ENCODE results near the gene CARS2. TPM values are rescaled to one million over a fixed set of nuclear protein-coding genes. Genes with fewer than 3 reads are reported as not detected.

The CARS2 gene
- total and polyA plus RNA-seq, 2 experiments from 2014 or later = 39.0 to 53.5 TPM

DNA sequence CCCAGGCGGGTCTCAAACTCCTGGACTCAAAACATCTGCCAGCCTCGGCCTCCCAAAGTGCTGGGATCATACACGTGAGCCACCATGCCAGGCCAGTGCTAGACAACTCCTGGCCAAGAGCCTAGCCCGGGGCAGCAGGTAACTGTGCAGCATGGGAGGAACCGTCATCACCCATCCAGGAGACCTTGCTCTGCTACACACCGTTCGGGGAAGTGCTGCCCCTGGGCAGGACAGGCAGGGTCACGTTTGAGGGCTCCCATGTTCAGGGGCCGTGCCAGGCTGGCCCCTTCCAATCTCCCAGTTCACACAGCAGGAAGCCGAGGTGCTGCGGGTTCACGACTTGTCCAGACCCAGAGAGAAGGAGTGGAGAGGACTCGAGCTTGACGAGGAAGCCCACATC is 55.5 kb downstream of the CARS2 start:
- ATAC-seq = no peak
- no peaks in the 10 kb centered on the region for H3K9me2 ChIP-seq (ENCODE audit: insufficient read depth)
- H3K27ac Mint-ChIP-seq = no peak overlapping the region

More for the DNA sequence above, 55.5 kb downstream of the CARS2 start:
- H3K27ac ChIP-seq (ENCODE audit: low read depth) = no peak overlapping the region
- peaks cover 8% of the 10 kb centered on the region for H3K27me3 Mint-ChIP-seq (ENCODE audit: insufficient read depth, low read depth, poor library complexity)
- H3K9me3 Mint-ChIP-seq = no peaks in the 10 kb centered on the region
- no peak for TF ChIP-seq EZH2phosphoT487 (IDR thresholded peaks at IDR 0.05; ENCODE audit: unreplicated experiment)
- TF ChIP-seq, protein P1, sequence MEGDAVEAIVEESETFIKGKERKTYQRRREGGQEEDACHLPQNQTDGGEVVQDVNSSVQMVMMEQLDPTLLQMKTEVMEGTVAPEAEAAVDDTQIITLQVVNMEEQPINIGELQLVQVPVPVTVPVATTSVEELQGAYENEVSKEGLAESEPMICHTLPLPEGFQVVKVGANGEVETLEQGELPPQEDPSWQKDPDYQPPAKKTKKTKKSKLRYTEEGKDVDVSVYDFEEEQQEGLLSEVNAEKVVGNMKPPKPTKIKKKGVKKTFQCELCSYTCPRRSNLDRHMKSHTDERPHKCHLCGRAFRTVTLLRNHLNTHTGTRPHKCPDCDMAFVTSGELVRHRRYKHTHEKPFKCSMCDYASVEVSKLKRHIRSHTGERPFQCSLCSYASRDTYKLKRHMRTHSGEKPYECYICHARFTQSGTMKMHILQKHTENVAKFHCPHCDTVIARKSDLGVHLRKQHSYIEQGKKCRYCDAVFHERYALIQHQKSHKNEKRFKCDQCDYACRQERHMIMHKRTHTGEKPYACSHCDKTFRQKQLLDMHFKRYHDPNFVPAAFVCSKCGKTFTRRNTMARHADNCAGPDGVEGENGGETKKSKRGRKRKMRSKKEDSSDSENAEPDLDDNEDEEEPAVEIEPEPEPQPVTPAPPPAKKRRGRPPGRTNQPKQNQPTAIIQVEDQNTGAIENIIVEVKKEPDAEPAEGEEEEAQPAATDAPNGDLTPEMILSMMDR (conservative IDR thresholded peaks at IDR 0.05; ENCODE audit: low read depth in 2 of 2) = no peak
- TF ChIP-seq, protein P2, sequence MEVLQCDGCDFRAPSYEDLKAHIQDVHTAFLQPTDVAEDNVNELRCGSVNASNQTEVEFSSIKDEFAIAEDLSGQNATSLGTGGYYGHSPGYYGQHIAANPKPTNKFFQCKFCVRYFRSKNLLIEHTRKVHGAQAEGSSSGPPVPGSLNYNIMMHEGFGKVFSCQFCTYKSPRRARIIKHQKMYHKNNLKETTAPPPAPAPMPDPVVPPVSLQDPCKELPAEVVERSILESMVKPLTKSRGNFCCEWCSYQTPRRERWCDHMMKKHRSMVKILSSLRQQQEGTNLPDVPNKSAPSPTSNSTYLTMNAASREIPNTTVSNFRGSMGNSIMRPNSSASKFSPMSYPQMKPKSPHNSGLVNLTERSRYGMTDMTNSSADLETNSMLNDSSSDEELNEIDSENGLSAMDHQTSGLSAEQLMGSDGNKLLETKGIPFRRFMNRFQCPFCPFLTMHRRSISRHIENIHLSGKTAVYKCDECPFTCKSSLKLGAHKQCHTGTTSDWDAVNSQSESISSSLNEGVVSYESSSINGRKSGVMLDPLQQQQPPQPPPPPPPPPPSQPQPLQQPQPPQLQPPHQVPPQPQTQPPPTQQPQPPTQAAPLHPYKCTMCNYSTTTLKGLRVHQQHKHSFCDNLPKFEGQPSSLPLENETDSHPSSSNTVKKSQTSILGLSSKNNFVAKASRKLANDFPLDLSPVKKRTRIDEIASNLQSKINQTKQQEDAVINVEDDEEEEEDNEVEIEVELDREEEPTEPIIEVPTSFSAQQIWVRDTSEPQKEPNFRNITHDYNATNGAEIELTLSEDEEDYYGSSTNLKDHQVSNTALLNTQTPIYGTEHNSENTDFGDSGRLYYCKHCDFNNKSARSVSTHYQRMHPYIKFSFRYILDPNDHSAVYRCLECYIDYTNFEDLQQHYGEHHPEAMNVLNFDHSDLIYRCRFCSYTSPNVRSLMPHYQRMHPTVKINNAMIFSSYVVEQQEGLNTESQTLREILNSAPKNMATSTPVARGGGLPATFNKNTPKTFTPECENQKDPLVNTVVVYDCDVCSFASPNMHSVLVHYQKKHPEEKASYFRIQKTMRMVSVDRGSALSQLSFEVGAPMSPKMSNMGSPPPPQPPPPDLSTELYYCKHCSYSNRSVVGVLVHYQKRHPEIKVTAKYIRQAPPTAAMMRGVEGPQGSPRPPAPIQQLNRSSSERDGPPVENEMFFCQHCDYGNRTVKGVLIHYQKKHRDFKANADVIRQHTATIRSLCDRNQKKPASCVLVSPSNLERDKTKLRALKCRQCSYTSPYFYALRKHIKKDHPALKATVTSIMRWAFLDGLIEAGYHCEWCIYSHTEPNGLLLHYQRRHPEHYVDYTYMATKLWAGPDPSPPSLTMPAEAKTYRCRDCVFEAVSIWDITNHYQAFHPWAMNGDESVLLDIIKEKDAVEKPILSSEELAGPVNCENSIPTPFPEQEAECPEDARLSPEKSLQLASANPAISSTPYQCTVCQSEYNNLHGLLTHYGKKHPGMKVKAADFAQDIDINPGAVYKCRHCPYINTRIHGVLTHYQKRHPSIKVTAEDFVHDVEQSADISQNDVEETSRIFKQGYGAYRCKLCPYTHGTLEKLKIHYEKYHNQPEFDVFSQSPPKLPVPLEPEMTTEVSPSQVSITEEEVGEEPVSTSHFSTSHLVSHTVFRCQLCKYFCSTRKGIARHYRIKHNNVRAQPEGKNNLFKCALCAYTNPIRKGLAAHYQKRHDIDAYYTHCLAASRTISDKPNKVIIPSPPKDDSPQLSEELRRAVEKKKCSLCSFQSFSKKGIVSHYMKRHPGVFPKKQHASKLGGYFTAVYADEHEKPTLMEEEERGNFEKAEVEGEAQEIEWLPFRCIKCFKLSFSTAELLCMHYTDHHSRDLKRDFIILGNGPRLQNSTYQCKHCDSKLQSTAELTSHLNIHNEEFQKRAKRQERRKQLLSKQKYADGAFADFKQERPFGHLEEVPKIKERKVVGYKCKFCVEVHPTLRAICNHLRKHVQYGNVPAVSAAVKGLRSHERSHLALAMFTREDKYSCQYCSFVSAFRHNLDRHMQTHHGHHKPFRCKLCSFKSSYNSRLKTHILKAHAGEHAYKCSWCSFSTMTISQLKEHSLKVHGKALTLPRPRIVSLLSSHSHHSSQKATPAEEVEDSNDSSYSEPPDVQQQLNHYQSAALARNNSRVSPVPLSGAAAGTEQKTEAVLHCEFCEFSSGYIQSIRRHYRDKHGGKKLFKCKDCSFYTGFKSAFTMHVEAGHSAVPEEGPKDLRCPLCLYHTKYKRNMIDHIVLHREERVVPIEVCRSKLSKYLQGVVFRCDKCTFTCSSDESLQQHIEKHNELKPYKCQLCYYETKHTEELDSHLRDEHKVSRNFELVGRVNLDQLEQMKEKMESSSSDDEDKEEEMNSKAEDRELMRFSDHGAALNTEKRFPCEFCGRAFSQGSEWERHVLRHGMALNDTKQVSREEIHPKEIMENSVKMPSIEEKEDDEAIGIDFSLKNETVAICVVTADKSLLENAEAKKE (CRISPR knock-in tag; IDR thresholded peaks at IDR 0.05) = no peak
- no peak for TF ChIP-seq CREB1 (CRISPR knock-in tag; IDR thresholded peaks at IDR 0.05; ENCODE audit: low read depth)
- no peak for TF ChIP-seq STAT1 (IDR thresholded peaks at IDR 0.05; ENCODE audit: unreplicated experiment)
- TF ChIP-seq POLR2AphosphoS5 (IDR thresholded peaks at IDR 0.05; ENCODE audit: low read depth) = no peak
- TF ChIP-seq, protein P3, sequence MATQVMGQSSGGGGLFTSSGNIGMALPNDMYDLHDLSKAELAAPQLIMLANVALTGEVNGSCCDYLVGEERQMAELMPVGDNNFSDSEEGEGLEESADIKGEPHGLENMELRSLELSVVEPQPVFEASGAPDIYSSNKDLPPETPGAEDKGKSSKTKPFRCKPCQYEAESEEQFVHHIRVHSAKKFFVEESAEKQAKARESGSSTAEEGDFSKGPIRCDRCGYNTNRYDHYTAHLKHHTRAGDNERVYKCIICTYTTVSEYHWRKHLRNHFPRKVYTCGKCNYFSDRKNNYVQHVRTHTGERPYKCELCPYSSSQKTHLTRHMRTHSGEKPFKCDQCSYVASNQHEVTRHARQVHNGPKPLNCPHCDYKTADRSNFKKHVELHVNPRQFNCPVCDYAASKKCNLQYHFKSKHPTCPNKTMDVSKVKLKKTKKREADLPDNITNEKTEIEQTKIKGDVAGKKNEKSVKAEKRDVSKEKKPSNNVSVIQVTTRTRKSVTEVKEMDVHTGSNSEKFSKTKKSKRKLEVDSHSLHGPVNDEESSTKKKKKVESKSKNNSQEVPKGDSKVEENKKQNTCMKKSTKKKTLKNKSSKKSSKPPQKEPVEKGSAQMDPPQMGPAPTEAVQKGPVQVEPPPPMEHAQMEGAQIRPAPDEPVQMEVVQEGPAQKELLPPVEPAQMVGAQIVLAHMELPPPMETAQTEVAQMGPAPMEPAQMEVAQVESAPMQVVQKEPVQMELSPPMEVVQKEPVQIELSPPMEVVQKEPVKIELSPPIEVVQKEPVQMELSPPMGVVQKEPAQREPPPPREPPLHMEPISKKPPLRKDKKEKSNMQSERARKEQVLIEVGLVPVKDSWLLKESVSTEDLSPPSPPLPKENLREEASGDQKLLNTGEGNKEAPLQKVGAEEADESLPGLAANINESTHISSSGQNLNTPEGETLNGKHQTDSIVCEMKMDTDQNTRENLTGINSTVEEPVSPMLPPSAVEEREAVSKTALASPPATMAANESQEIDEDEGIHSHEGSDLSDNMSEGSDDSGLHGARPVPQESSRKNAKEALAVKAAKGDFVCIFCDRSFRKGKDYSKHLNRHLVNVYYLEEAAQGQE (IDR thresholded peaks at IDR 0.05; ENCODE audit: unreplicated experiment) = no peak
- no peaks in the 10 kb centered on the region for H3K27me3 ChIP-seq (ENCODE audit: insufficient read depth)
- no peak overlapping the region for H3K4me3 ChIP-seq
- peaks cover 1% of the 10 kb centered on the region for H3K4me1 ChIP-seq (ENCODE audit: insufficient read depth)
- no peaks in the 10 kb centered on the region for H3K79me2 ChIP-seq (replicated peaks; ENCODE audit: insufficient read depth)
- H3F3A ChIP-seq (replicated peaks; ENCODE audit: low read depth) = no peaks in the 10 kb centered on the region
- peaks cover 5% of the 10 kb centered on the region; the same call in 2 of the 3 replicates for H3K36me3 Mint-ChIP-seq (ENCODE audit: low read depth)
- no peak overlapping the region for H3K4me2 ChIP-seq
- no peak for DNase-seq (ENCODE audit: low spot score)
- no peaks in the 10 kb centered on the region; the same call in 1 of the 2 replicates for H3K36me3 ChIP-seq (ENCODE audit: insufficient read depth)
- peaks cover 3% of the 10 kb centered on the region; the same call in 1 of the 2 replicates for H4K20me1 ChIP-seq (replicated peaks; ENCODE audit: insufficient read depth)
- H3K4me1 Mint-ChIP-seq = peaks cover 19% of the 10 kb centered on the region
- H2AFZ ChIP-seq = no peak overlapping the region
- H3K4me3 Mint-ChIP-seq = no peak overlapping the region

All from GM23338 (cell line).